IPS-NIHi11 (cell line): Measurements from ENCODE around the gene NATD1.
A peak's percentile ranks its signal among the peaks of the same experiment; 100 is the strongest.

Experiments
- DNase-seq: peaks from one replicate; pipeline ENCODE4 v3.0.0; 2012; ENCODE audit warnings: mixed read lengths, low spot score

Gene NATD1

GRCh38 chr17:21252796-21253645 lies at the start of gene NATD1:
TSS of gene NATD1 (minus strand) at chr17:21253410. CDS start at chr17:21253264, 146 bp downstream.
- peak; percentile 93 for DNase-seq

- DNase-seq = no peak
Measured at GRCh38 chr17:21301593-21302550, 48.7 kb upstream of the NATD1 start.

- no peak for DNase-seq
Measured at GRCh38 chr17:21300601-21301571, 47.7 kb upstream of the NATD1 start.

- DNase-seq = no peak
Measured at GRCh38 chr17:21299981-21300600, 46.9 kb upstream of the NATD1 start.

- DNase-seq = no peak
Measured at GRCh38 chr17:21298983-21299519, 45.8 kb upstream of the NATD1 start.

GRCh38 chr17:21298056-21298982 lies 45.1 kb upstream of the NATD1 start:
- no peak for DNase-seq

- no peak for DNase-seq
Measured at GRCh38 chr17:21297597-21297996, 44.4 kb upstream of the NATD1 start.

GRCh38 chr17:21297026-21297520 lies 43.9 kb upstream of the NATD1 start:
- no peak for DNase-seq

- DNase-seq = no peak
Measured at GRCh38 chr17:21296097-21297025, 43.2 kb upstream of the NATD1 start.

- DNase-seq = no peak
Measured at GRCh38 chr17:21295036-21295952, 42.1 kb upstream of the NATD1 start.

- no peak for DNase-seq
Measured at GRCh38 chr17:21294321-21295035, 41.3 kb upstream of the NATD1 start.

- no peak for DNase-seq
Measured at GRCh38 chr17:21293831-21294210, 40.6 kb upstream of the NATD1 start.

GRCh38 chr17:21292867-21293830 lies 39.9 kb upstream of the NATD1 start:
- no peak for DNase-seq

- no peak for DNase-seq
Measured at GRCh38 chr17:21291862-21292261, 38.7 kb upstream of the NATD1 start.

- no peak for DNase-seq
Measured at GRCh38 chr17:21291357-21291756, 38.1 kb upstream of the NATD1 start.
